HG03045 (cell line): ENCODE data around the gene FAM149A.

Source experiments
- ATAC-seq: cut with Tn5 transposase; IDR thresholded peaks from one replicate; pipeline ENCODE4 v1.9.1; 2021; ENCODE audit warnings: mild to moderate bottlenecking, moderate library complexity; ENCODE audit not compliant: unreplicated experiment

The FAM149A gene

GRCh38 chr4:186200516-186200915 lies 96.0 kb downstream of the FAM149A start:
- no peak for ATAC-seq

DNA sequence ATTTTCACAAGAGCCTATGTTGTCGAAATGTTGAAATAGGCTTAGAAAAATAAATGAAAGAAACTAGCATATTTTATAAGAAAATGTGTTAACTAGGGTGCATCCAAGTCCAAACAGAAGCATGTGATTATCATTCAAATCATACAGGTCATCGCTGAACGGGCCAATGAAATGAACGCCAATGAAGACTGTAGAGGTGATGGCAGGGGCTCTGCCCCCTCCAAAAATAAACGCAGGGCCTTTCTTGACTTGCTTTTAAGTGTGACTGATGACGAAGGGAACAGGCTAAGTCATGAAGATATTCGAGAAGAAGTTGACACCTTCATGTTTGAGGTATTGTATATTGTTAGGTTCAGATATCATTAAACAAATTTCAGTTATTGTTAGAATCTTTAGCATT lies 96.5 kb downstream of the FAM149A start:
- no peak for ATAC-seq

- ATAC-seq: peak; percentile 97
These were observed 97.2 kb downstream of the FAM149A start for GRCh38 chr4:186201535-186202230.

GRCh38 chr4:186202490-186203140 lies 98.1 kb downstream of the FAM149A start:
- ATAC-seq: no peak

- no peak for ATAC-seq
These were observed 98.9 kb downstream of the FAM149A start for GRCh38 chr4:186203406-186203805.

GRCh38 chr4:186204103-186204559 lies 99.6 kb downstream of the FAM149A start:
- ATAC-seq: no peak

DNA sequence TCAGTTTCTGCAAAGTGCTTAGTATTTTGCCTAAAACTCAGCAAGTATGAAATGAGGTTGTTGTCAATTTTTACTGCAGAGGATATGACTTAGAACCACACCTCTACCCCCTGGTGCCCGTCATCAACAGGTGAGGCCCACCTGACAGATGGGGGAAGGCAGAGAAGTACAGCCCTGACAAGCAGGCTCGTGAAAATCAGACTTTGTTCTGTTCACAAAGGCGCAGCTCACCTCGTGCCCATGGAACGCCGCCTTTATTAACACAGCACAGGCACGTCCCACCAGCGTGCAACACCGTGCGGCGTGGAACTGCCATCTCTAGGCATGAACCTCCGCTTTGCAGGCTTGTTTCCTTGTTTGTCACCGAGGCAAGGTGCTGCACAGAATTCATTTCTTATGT lies 100.2 kb downstream of the FAM149A start:
- ATAC-seq: no peak

DNA sequence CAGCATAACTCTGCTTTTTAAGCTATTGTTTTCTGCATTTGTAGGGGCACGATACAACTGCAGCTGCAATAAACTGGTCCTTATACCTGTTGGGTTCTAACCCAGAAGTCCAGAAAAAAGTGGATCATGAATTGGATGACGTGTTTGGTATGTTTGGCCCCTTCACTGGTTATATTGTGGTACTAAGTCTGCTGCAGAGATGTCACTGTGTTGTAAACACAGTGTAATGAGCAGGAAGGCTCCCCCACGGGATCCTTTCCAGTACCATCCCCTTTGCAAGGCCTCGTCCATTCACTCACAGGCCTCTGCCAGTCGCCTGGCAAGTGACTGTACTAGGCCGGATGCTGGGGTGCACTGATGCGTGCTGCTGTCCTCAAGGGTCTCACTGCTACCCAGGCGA lies 100.7 kb downstream of the FAM149A start:
- no peak for ATAC-seq

GRCh38 chr4:186216465-186217024 lies 112.0 kb downstream of the FAM149A start:
- ATAC-seq: no peak

- no peak for ATAC-seq
These were observed 113.3 kb downstream of the FAM149A start for GRCh38 chr4:186217733-186218293.

DNA sequence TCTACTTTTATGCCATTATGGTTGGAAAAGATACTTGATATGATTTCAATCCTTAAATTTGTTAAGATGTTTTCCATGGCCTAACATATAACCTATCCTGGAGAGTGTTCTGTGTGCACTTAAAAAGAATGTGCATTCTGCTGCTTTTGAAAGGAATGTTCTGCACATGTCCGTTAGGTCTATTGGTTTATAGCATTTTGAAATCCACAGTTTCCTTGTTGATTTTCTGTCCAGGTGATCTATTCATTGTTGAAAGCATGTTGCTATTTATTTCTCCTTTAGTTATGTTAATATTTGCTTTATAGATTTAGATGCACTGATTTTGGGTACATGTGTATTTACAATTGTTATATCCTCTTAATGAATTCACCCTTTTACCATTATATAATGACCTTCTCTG lies 117.1 kb downstream of the FAM149A start:
- no peak for ATAC-seq
